H1 (cell line): ENCODE data around the gene WRAP73. TPM values are rescaled to one million over a fixed set of nuclear protein-coding genes. Genes with fewer than 3 reads are reported as not detected.

Source experiments
- CTCF ChIA-PET: fragments of 300-600 bp; sonication (Branson Sonifier 250); formaldehyde crosslinking; loops from one replicate; lab custom pipeline; 2021; ENCODE audit not compliant: partially characterized antibody; lab: Charles Lee
- POLR2A ChIA-PET: fragments of 300-600 bp; sonication (Branson Sonifier 250); formaldehyde crosslinking; loops from one replicate; lab custom pipeline; 2021; ENCODE audit warnings: inconsistent platforms; ENCODE audit not compliant: partially characterized antibody; lab: Charles Lee
- DNase-seq, 2 experiments: peaks; one replicate each; pipeline versions ENCODE4 v3.0.0 to v3.0.0-alpha.2; 2010 to 2022; ENCODE audit warnings: low spot score in 2 of 2, low read depth in 1 of 2, mixed read lengths in 1 of 2
- FAIRE-seq: peaks from 2 replicates; lab custom pipeline; 2011; peaks lifted over from hg19 to GRCh38; lab: Jason Lieb, UNC
- H2AFZ ChIP-seq: 2 replicates; pipeline ENCODE4 v1.8.1; 2012; ENCODE audit warnings: low read length, inconsistent platforms
- H2AK5ac ChIP-seq: 2 replicates; pipeline ENCODE4 v1.6.1; 2013; ENCODE audit warnings: low read depth, low read length
- H2BK120ac ChIP-seq: replicated peaks from 2 replicates; pipeline ENCODE3; 2013; ENCODE audit warnings: low read depth, low read length, inconsistent platforms
- H2BK12ac ChIP-seq: 2 replicates; pipeline ENCODE4 v1.6.1; 2013; ENCODE audit warnings: low read depth, low read length
- H2BK15ac ChIP-seq: 2 replicates; pipeline ENCODE4 v1.6.1; 2013; ENCODE audit warnings: low read length
- H2BK20ac ChIP-seq: 2 replicates; pipeline ENCODE4 v1.6.1; 2013; ENCODE audit warnings: low read length
- H2BK5ac ChIP-seq: 2 replicates; pipeline ENCODE4 v1.6.1; 2013; ENCODE audit warnings: low read depth, low read length
- H3K14ac ChIP-seq: 2 replicates; pipeline ENCODE4 v1.6.1; 2013; ENCODE audit warnings: inconsistent platforms; ENCODE audit not compliant: insufficient read length
- H3K18ac ChIP-seq: 2 replicates; pipeline ENCODE4 v1.6.1; 2013; ENCODE audit warnings: low read length; ENCODE audit errors: extremely low read depth
- H3K23ac ChIP-seq: 2 replicates; pipeline ENCODE4 v1.6.1; 2013; ENCODE audit warnings: inconsistent platforms; ENCODE audit not compliant: insufficient read length
- H3K23me2 ChIP-seq: 2 replicates; pipeline ENCODE4 v1.6.1; 2013; ENCODE audit warnings: low read depth, low read length
- H3K27ac ChIP-seq: 2 replicates; pipeline ENCODE4 v1.6.1; 2011; ENCODE audit warnings: low read depth, low read length, inconsistent platforms
- H3K27me3 ChIP-seq, 4 experiments: replicated peaks in 1 of 4; 1 replicate in 1 of 4; 2 replicates in 3 of 4; pipeline versions ENCODE4 v1.6.1 to v1.8.1; 2011 to 2013; ENCODE audit warnings: low read length in 3 of 4, mild to moderate bottlenecking in 3 of 4, inconsistent platforms in 2 of 4, mixed read lengths in 2 of 4, moderate library complexity in 1 of 4; ENCODE audit not compliant: control insufficient read depth in 3 of 4, insufficient read depth in 3 of 4; ENCODE audit errors: extremely low read depth in 1 of 4
- H3K36me3 ChIP-seq, 4 experiments: 2 replicates each; pipeline versions ENCODE4 v1.6.1 to v1.8.1; 2011 to 2013; ENCODE audit warnings: mild to moderate bottlenecking in 4 of 4, low read length in 3 of 4, moderate library complexity in 2 of 4, control low read depth in 1 of 4, inconsistent platforms in 1 of 4; ENCODE audit not compliant: insufficient read depth in 4 of 4, control insufficient read depth in 2 of 4
- H3K4ac ChIP-seq: replicated peaks from 2 replicates; pipeline ENCODE3; 2013; ENCODE audit warnings: low read length, low read depth, mixed read lengths, inconsistent platforms; ENCODE audit not compliant: insufficient read length
- H3K4me1 ChIP-seq, 4 experiments: replicated peaks in 1 of 4; 1 replicate in 1 of 4; 2 replicates in 3 of 4; pipeline versions ENCODE4 v1.6.1 to v1.8.1; 2011 to 2013; ENCODE audit warnings: low read length in 3 of 4, inconsistent platforms in 2 of 4, mixed read lengths in 1 of 4; ENCODE audit not compliant: insufficient read depth in 4 of 4, control insufficient read depth in 3 of 4
- H3K4me2 ChIP-seq, 2 experiments: 2 replicates each; pipeline versions ENCODE4 v1.6.1 to v1.8.1; 2011 to 2013; ENCODE audit warnings: low read depth in 2 of 2, low read length in 2 of 2, control low read depth in 1 of 2, inconsistent platforms in 1 of 2, mild to moderate bottlenecking in 1 of 2; ENCODE audit not compliant: insufficient read depth in 1 of 2
- H3K4me3 ChIP-seq, 4 experiments: fragments of 200-600, 300-600 bp in 1 of 4; sonication (generic), shearing (Covaris generic), sonication (Bioruptor Twin) in 1 of 4; 2 replicates each; pipeline versions ENCODE4 v1.5.1 to v1.8.1; 2011 to 2016; ENCODE audit warnings: low read length in 4 of 4, low read depth in 3 of 4, control low read depth in 2 of 4, inconsistent platforms in 2 of 4, mild to moderate bottlenecking in 2 of 4, mixed read lengths in 1 of 4, moderate library complexity in 1 of 4; ENCODE audit not compliant: insufficient read depth in 2 of 4; ENCODE audit errors: extremely low read depth in 1 of 4
- H3K56ac ChIP-seq: replicated peaks from 2 replicates; pipeline ENCODE3; 2013; ENCODE audit warnings: low read depth, mild to moderate bottlenecking, mixed read lengths, low read length, inconsistent platforms; ENCODE audit not compliant: insufficient read length
- H3K79me1 ChIP-seq: 2 replicates; pipeline ENCODE4 v1.6.1; 2013; ENCODE audit warnings: low read depth, low read length, control low read depth
- H3K79me2 ChIP-seq, 2 experiments: 2 replicates each; pipeline versions ENCODE4 v1.6.1 to v1.8.1; 2012 to 2013; ENCODE audit warnings: low read length in 2 of 2, mild to moderate bottlenecking in 2 of 2, inconsistent platforms in 1 of 2; ENCODE audit not compliant: insufficient read depth in 2 of 2, control insufficient read depth in 1 of 2
- H3K9ac ChIP-seq, 4 experiments: replicated peaks in 1 of 4; 1 replicate in 1 of 4; 2 replicates in 3 of 4; pipeline versions ENCODE4 v1.6.1 to v1.8.1; 2011 to 2013; ENCODE audit warnings: low read depth in 3 of 4, low read length in 3 of 4, control low read depth in 2 of 4, mild to moderate bottlenecking in 2 of 4, moderate library complexity in 2 of 4, inconsistent platforms in 1 of 4; ENCODE audit errors: extremely low read depth in 1 of 4
- H3K9me3 ChIP-seq, 2 experiments: 2 replicates each; pipeline versions ENCODE4 v1.6.1 to v1.8.1; 2012 to 2013; ENCODE audit warnings: mild to moderate bottlenecking in 2 of 2, moderate library complexity in 2 of 2, control low read depth in 1 of 2, inconsistent platforms in 1 of 2, low read depth in 1 of 2, low read length in 1 of 2, mixed read lengths in 1 of 2; ENCODE audit not compliant: insufficient read depth in 2 of 2
- H4K20me1 ChIP-seq, 2 experiments: replicated peaks in 1 of 2; 2 replicates each; pipeline versions ENCODE3 to v1.8.1; 2011 to 2013; ENCODE audit warnings: inconsistent platforms in 2 of 2, low read length in 2 of 2, mild to moderate bottlenecking in 1 of 2; ENCODE audit not compliant: insufficient read depth in 2 of 2, control insufficient read depth in 1 of 2
- H4K5ac ChIP-seq: 2 replicates; pipeline ENCODE4 v1.6.1; 2013; ENCODE audit warnings: low read length, low read depth, mixed read lengths, inconsistent platforms; ENCODE audit not compliant: insufficient read length
- H4K8ac ChIP-seq: 2 replicates; pipeline ENCODE4 v1.8.0; 2013; ENCODE audit warnings: mild to moderate bottlenecking, moderate library complexity, low read length, inconsistent platforms; ENCODE audit not compliant: insufficient read depth; ENCODE audit errors: extremely low read depth
- H4K91ac ChIP-seq: replicated peaks from 2 replicates; pipeline ENCODE3; 2013; ENCODE audit warnings: low read length, mixed read lengths, inconsistent platforms; ENCODE audit not compliant: insufficient read length
- BACH1 ChIP-seq: IDR thresholded peaks from 2 replicates; pipeline ENCODE4 v1.6.1; 2012; ENCODE audit warnings: low read length, improper control_type of control experiment
- HDAC2 ChIP-seq, 2 experiments: fragments of 300-600 bp in 1 of 2; sonication (generic) in 1 of 2; IDR thresholded peaks; 2 replicates each; pipeline ENCODE4 v1.6.1; 2011 to 2012; ENCODE audit warnings: low read depth in 2 of 2, low read length in 2 of 2, mild to moderate bottlenecking in 2 of 2, moderate library complexity in 2 of 2, borderline replicate concordance in 1 of 2, inconsistent platforms in 1 of 2
- KDM1A ChIP-seq: fragments of 200-600, 300-600 bp; sonication (generic); IDR thresholded peaks from 2 replicates; pipeline ENCODE4 v1.7.1; 2016; ENCODE audit warnings: mild to moderate bottlenecking, low read length, borderline replicate concordance
- SAP30 ChIP-seq: fragments of 300-600 bp; sonication (generic); IDR thresholded peaks from 2 replicates; pipeline ENCODE4 v1.7.1; 2012; ENCODE audit warnings: low read length, moderate library complexity, mild to moderate bottlenecking, inconsistent platforms; ENCODE audit not compliant: insufficient read depth, insufficient replicate concordance
- WGBS, 2 experiments: shearing (Covaris generic) in 1 of 2; methylation state at CpG; one replicate each; pipeline versions ENCODE4 v1.1.6 to v1.1.7; 2013 to 2015; ENCODE audit warnings: low lambda C conversion rate in 2 of 2, mixed read lengths in 2 of 2, inconsistent platforms in 1 of 2, low coverage in 1 of 2, missing lambda C conversion rate in 1 of 2; ENCODE audit not compliant: insufficient replicate concordance in 2 of 2, insufficient coverage in 1 of 2, insufficient read length in 1 of 2; ENCODE audit errors: extremely low coverage in 1 of 2, missing lambda C conversion rate in 1 of 2; 5-methylcytosine and 5-hydroxymethylcytosine counted together
- polyA plus RNA-seq, 7 experiments: library from polyadenylated mRNA; depleted of rRNA in 3 of 7; stranded (reverse) in 5 of 7; unstranded in 2 of 7; fragments of >200 nt in 5 of 7; fragments of 200-250 nt in 2 of 7; gene quantifications; 1 replicate in 5 of 7; 2 replicates in 1 of 7; 4 replicates in 1 of 7; pipeline versions ENCODE4 v1.2.1 to v1.2.3, GENCODE V29; 2011 to 2013; ENCODE audit warnings: missing spikeins in 2 of 7, mixed read lengths in 2 of 7
- total RNA-seq: library from RNA; stranded (reverse); fragmentation: NEBNext Ultra II Directional; extraction: Animal tissue kit (Norgen Biotek cat#: 25700); gene quantifications from 2 replicates; pipeline ENCODE4 v1.2.1, GENCODE V29; 2021

WRAP73 gene
- total and polyA plus RNA-seq, 2 of the 8 experiments (the other 6 are each of a cell fraction or from before 2014, with no cell fraction given), result 30.3 to 50.7 TPM

- no peak overlapping the region for H4K5ac ChIP-seq
- peak; percentile 64 for TF ChIP-seq BACH1
- TF ChIP-seq HDAC2 (IDR thresholded peaks at IDR 0.05; ENCODE audit: borderline replicate concordance in 1 of 2, low read depth in 2 of 2, low read length in 2 of 2), result 0 out of 4 replicates have a peak, but pooled peaks of 1 of the 2 experiments have one; percentile 30
- peak; percentile 91 for TF ChIP-seq KDM1A
- TF ChIP-seq SAP30, result no peak
- H2BK15ac ChIP-seq, result no peak overlapping the region
- CTCF ChIA-PET, result interaction anchor here (0.8 to 5.6 kb wide), 4 partner anchors 8 to 44 kb away, joined by 4 to 32 read pairs (median 6); no protein-coding TSS in a partner anchor
- H2AFZ ChIP-seq, result no peak overlapping the region
- no peak overlapping the region for H2AK5ac ChIP-seq
- no peak overlapping the region for H3K23ac ChIP-seq
- WGBS, 2 experiments, result 80% methylated on average over 1 of the region's 1 CpG; no CpG with 5 or more reads in 1 of the 2 experiments
- H3K23me2 ChIP-seq, result no peaks in the 10 kb centered on the region; the same call in 1 of the 2 replicates
- H3K18ac ChIP-seq, result no peak overlapping the region
- no peak overlapping the region for H2BK20ac ChIP-seq
- H2BK5ac ChIP-seq, result no peak overlapping the region
- H3K79me2 ChIP-seq, result no peaks in the 10 kb centered on the region
- peaks cover 0 to 19% (median 12%) of the 10 kb centered on the region in 4 experiments; a peak in 6 of 7 replicates for H3K4me1 ChIP-seq
- no peaks in the 10 kb centered on the region for H3K79me1 ChIP-seq
- no peak overlapping the region for H2BK120ac ChIP-seq
- H3K14ac ChIP-seq, result no peak overlapping the region
- peaks cover 0 to 8% (median 3%) of the 10 kb centered on the region in 4 experiments; a peak in 3 of 7 replicates for H3K27me3 ChIP-seq
- no peaks in the 10 kb centered on the region for H3K9me3 ChIP-seq
- H4K91ac ChIP-seq, result no peak overlapping the region
- no peak for FAIRE-seq
- H3K4me2 ChIP-seq, result no peak overlapping the region; a peak in 1 of 4 replicates
- no peaks in the 10 kb centered on the region for H3K36me3 ChIP-seq
- H3K4ac ChIP-seq, result no peak overlapping the region
- no peak for DNase-seq
- POLR2A ChIA-PET, result interaction anchor here (1.4 kb wide), 1 partner anchor 51 kb away, joined by 3 read pairs; no protein-coding TSS in a partner anchor
- H4K20me1 ChIP-seq, result no peaks in the 10 kb centered on the region
- H3K9ac ChIP-seq, result no peak overlapping the region
- no peak overlapping the region for H3K27ac ChIP-seq
- no peak overlapping the region for H3K4me3 ChIP-seq
- H3K56ac ChIP-seq, result no peak overlapping the region
- H4K8ac ChIP-seq, result no peak overlapping the region
- H2BK12ac ChIP-seq, result no peak overlapping the region
Measured at GRCh38 chr1:3683197-3683596, 33.3 kb upstream of the WRAP73 start.
